ENCODE data around the gene PMS2.
"Not testable (repeated sequence)": the region's sequence is repeated elsewhere in the genome, so short reads cannot be mapped to it uniquely, and the experiment has no call there.

- TF ChIP-seq CTCF (IDR thresholded peaks at IDR 0.05; ENCODE audit: low read depth, low read length, poor library complexity, severe bottlenecking); EZH2phosphoT487 (IDR thresholded peaks at IDR 0.05; ENCODE audit: borderline replicate concordance, low read length): not testable (repeated sequence)
Observed at GRCh38 chr7:5963810-5964209, 45.0 kb downstream of the PMS2 start.
